A549 (cell line): Measurements from ENCODE around the gene LILRB4. TPM values are rescaled to one million over a fixed set of nuclear protein-coding genes. Genes with fewer than 3 reads are reported as not detected.
"Not testable (repeated sequence)": the region's sequence is repeated elsewhere in the genome, so short reads cannot be mapped to it uniquely, and the experiment has no call there.

ENCODE experiments used
- ATAC-seq, 2 experiments: fragments of 200-7000 bp in 1 of 2; fragments of >200 bp in 1 of 2; cut with Nextera tagmentation in 1 of 2; cut with Tn5 transposase in 1 of 2; 3 replicates each; pipeline versions ENCODE4 v1.8.0 to v1.9.1; 2018 to 2020; ENCODE audit warnings: mild to moderate bottlenecking in 1 of 2, moderate library complexity in 1 of 2
- CTCF ChIA-PET: fragments of 300-600 bp; sonication (Branson Sonifier 250); formaldehyde crosslinking; extraction: SDS; loops from one replicate; lab custom pipeline; 2021; ENCODE audit warnings: antibody characterized with exemption, inconsistent platforms; lab: Yijun Ruan, JAX
- POLR2A ChIA-PET: fragments of 350-600 bp; formaldehyde crosslinking; extraction: SDS; loops from one replicate; lab custom pipeline; 2021; ENCODE audit warnings: antibody characterized with exemption, inconsistent platforms; lab: Yijun Ruan, JAX
- DNase-seq, 2 experiments: peaks; one replicate each; pipeline versions ENCODE4 v3.0.0 to v3.0.0-alpha.2; 2011 to 2016; ENCODE audit warnings: low read depth in 1 of 2, low spot score in 1 of 2
- FAIRE-seq: peaks from 2 replicates; lab custom pipeline; 2011; peaks lifted over from hg19 to GRCh38; lab: Jason Lieb, UNC
- H3K27ac ChIP-seq, 2 experiments: fragments of >200 bp; sonication (Bioruptor Twin); formaldehyde crosslinking; 3 replicates each; pipeline ENCODE4 v1.5.1; 2016 to 2017
- H3K4me1 ChIP-seq: fragments of >200 bp; sonication (Bioruptor Twin); formaldehyde crosslinking; 3 replicates; pipeline ENCODE4 v1.6.1; 2016
- H3K4me2 ChIP-seq: fragments of >200 bp; sonication (Bioruptor Twin); formaldehyde crosslinking; 3 replicates; pipeline ENCODE4 v1.6.1; 2016
- H3K4me3 ChIP-seq: fragments of >200 bp; sonication (Bioruptor Twin); formaldehyde crosslinking; 3 replicates; pipeline ENCODE4 v1.5.1; 2016
- H3K9me3 ChIP-seq: fragments of >200 bp; sonication (Bioruptor Twin); formaldehyde crosslinking; 3 replicates; pipeline ENCODE4 v1.6.1; 2016
- CEBPB ChIP-seq, 2 experiments: fragments of >200 bp in 1 of 2; sonication (Bioruptor Twin) in 1 of 2; formaldehyde crosslinking in 1 of 2; IDR thresholded peaks; 2 replicates each; pipeline ENCODE4 v1.6.1; 2012 to 2016
- EHF ChIP-seq: fragments of 250-450 bp; sonication (Bioruptor Pico); IDR thresholded peaks from 2 replicates; pipeline ENCODE4 v1.5.0; 2020; ENCODE audit warnings: mild to moderate bottlenecking
- EP300 ChIP-seq, 2 experiments: fragments of >200 bp; sonication (Bioruptor Twin); formaldehyde crosslinking; IDR thresholded peaks; 2 replicates in 1 of 2; 3 replicates in 1 of 2; pipeline ENCODE4 v1.6.1; 2016 to 2017
- HOXB13 ChIP-seq: fragments of 250-450 bp; sonication (Bioruptor Pico); IDR thresholded peaks from 2 replicates; pipeline ENCODE4 v1.5.0; 2020; ENCODE audit warnings: low read depth, mild to moderate bottlenecking, moderate library complexity
- HOXB5 ChIP-seq: fragments of 250-450 bp; sonication (Bioruptor Pico); IDR thresholded peaks from 2 replicates; pipeline ENCODE4 v1.5.0; 2020; ENCODE audit warnings: mild to moderate bottlenecking, moderate library complexity
- KDM5A ChIP-seq: fragments of 200-600 bp; sonication (generic); IDR thresholded peaks from 2 replicates; pipeline ENCODE4 v1.6.1; 2016; ENCODE audit warnings: antibody characterized with exemption, mild to moderate bottlenecking
- MAZ ChIP-seq: fragments of 150-350 bp; IDR thresholded peaks from 2 replicates; pipeline ENCODE4 v1.6.1; 2014; ENCODE audit warnings: antibody characterized with exemption, low read depth, low read length, borderline replicate concordance
- RAD21 ChIP-seq, 2 experiments: fragments of >200 bp in 1 of 2; sonication (Bioruptor Twin) in 1 of 2; formaldehyde crosslinking in 1 of 2; IDR thresholded peaks in 1 of 2; conservative IDR thresholded peaks in 1 of 2; 2 replicates in 1 of 2; 3 replicates in 1 of 2; pipeline ENCODE4 v1.6.1; 2012 to 2018; ENCODE audit warnings: inconsistent platforms in 1 of 2
- RCOR1 ChIP-seq: fragments of 150-350 bp; IDR thresholded peaks from 2 replicates; pipeline ENCODE4 v1.6.1; 2014; ENCODE audit warnings: antibody characterized with exemption, low read length, low read depth
- SMC3 ChIP-seq: fragments of >200 bp; sonication (Bioruptor Twin); formaldehyde crosslinking; IDR thresholded peaks from 3 replicates; pipeline ENCODE4 v1.6.1; 2018; ENCODE audit warnings: inconsistent platforms
- TP53 ChIP-seq: fragments of 250-450 bp; sonication (Bioruptor Pico); IDR thresholded peaks from 2 replicates; pipeline ENCODE4 v1.5.0; 2021; ENCODE audit warnings: mild to moderate bottlenecking, moderate library complexity
- ZSCAN20 ChIP-seq: fragments of 250-450 bp; sonication (Bioruptor Pico); IDR thresholded peaks from 2 replicates; pipeline ENCODE4 v1.8.0; 2022; ENCODE audit warnings: mild to moderate bottlenecking, moderate library complexity
- WGBS: methylation state at CpG from one replicate; pipeline ENCODE4 v1.1.6; 2017; ENCODE audit errors: missing lambda C conversion rate; 5-methylcytosine and 5-hydroxymethylcytosine counted together
- polyA plus RNA-seq, 4 experiments: library from polyadenylated mRNA; depleted of rRNA in 3 of 4; stranded (reverse); fragments of >200 nt; fragmentation: RNase III in 1 of 4; extraction: RNeasy Plus Mini Kit Qiagen cat#74134 plus additional on column Dnase treatment in 1 of 4; gene quantifications; 2 replicates in 3 of 4; 3 replicates in 1 of 4; pipeline ENCODE4 v1.2.3, GENCODE V29; 2011 to 2017
- TF ChIP-seq, protein P1 (sequence below): fragments of >200 bp; sonication (Bioruptor Twin); formaldehyde crosslinking; IDR thresholded peaks from 3 replicates; pipeline ENCODE4 v1.5.1; 2016
- TF ChIP-seq, protein P2 (sequence below): fragments of 200-600 bp; sonication (generic); IDR thresholded peaks from 2 replicates; pipeline ENCODE4 v1.6.1; 2016; ENCODE audit warnings: antibody characterized with exemption, mild to moderate bottlenecking, moderate library complexity
- TF ChIP-seq, protein P3 (sequence below): fragments of >200 bp; sonication (Bioruptor Twin); formaldehyde crosslinking; IDR thresholded peaks from 3 replicates; pipeline ENCODE4 v1.6.1; 2016
- TF ChIP-seq, protein P4 (sequence below): fragments of 150-350 bp; IDR thresholded peaks from 2 replicates; pipeline ENCODE4 v1.6.1; 2014; ENCODE audit warnings: low read depth, mild to moderate bottlenecking, low read length

The LILRB4 gene
- polyA plus RNA-seq, 2 of the 4 experiments (the other 2 are of a cell fraction), result not detected

DNA sequence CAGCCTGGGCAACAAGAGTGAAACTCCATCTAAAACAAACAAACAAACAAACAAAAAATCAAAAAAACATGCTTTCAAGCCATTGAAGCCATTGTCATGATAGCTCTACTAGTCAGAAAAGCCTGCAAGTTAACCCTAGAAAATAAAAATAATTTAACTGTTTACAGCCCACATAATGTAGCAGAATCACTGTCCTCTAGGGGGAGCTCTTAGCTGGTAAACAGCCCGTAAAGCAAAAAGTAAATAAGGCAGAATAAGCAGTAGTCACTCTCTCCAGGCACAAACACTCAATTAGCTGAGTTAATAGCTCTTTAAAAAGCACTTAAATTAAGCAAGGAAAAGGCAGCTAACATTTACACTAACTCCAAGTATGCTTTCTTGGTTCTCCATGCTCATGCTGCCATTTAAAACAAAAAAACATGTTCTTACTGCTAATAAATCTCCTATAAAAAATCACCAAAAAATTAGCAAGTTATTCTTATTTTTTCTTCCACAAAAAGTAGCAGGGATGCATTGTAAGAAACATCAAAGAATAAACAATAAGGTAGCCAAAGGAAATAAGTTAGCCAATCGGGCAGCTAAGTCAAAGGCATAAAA is 11.3 kb downstream of the LILRB4 start:
- ChIA-PET CTCF (interaction anchor here (0.6 to 8.9 kb wide), 25 partner anchors 8 to 467 kb away, joined by 3 to 67 read pairs (median 4); partner anchors contain the start of gene LILRB4), POLR2A (no interaction called here)
- DNase-seq, result peak; percentile 49 to 66
- H3K4me3 ChIP-seq, result no peak overlapping the region
- no peak for TF ChIP-seq ZSCAN20 (CRISPR knock-in tag)
- TF ChIP-seq KDM5A, result no peak
- TF ChIP-seq RAD21 (conservative IDR thresholded peaks at IDR 0.05 in 1 of 2, IDR thresholded peaks at IDR 0.05 in 1 of 2), result peak; percentile 49 to 70; a peak in 4 of 5 replicates
- no peak for TF ChIP-seq HOXB13
- TF ChIP-seq EHF (CRISPR knock-in tag), result no peak
- TF ChIP-seq, protein P1, sequence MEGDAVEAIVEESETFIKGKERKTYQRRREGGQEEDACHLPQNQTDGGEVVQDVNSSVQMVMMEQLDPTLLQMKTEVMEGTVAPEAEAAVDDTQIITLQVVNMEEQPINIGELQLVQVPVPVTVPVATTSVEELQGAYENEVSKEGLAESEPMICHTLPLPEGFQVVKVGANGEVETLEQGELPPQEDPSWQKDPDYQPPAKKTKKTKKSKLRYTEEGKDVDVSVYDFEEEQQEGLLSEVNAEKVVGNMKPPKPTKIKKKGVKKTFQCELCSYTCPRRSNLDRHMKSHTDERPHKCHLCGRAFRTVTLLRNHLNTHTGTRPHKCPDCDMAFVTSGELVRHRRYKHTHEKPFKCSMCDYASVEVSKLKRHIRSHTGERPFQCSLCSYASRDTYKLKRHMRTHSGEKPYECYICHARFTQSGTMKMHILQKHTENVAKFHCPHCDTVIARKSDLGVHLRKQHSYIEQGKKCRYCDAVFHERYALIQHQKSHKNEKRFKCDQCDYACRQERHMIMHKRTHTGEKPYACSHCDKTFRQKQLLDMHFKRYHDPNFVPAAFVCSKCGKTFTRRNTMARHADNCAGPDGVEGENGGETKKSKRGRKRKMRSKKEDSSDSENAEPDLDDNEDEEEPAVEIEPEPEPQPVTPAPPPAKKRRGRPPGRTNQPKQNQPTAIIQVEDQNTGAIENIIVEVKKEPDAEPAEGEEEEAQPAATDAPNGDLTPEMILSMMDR, result peak; percentile 84
- peak; percentile 26; the same call in 1 of the 3 replicates for TF ChIP-seq SMC3
- TF ChIP-seq RCOR1, result no peak
- no peak for TF ChIP-seq TP53 (CRISPR knock-in tag)
- TF ChIP-seq, protein P2, sequence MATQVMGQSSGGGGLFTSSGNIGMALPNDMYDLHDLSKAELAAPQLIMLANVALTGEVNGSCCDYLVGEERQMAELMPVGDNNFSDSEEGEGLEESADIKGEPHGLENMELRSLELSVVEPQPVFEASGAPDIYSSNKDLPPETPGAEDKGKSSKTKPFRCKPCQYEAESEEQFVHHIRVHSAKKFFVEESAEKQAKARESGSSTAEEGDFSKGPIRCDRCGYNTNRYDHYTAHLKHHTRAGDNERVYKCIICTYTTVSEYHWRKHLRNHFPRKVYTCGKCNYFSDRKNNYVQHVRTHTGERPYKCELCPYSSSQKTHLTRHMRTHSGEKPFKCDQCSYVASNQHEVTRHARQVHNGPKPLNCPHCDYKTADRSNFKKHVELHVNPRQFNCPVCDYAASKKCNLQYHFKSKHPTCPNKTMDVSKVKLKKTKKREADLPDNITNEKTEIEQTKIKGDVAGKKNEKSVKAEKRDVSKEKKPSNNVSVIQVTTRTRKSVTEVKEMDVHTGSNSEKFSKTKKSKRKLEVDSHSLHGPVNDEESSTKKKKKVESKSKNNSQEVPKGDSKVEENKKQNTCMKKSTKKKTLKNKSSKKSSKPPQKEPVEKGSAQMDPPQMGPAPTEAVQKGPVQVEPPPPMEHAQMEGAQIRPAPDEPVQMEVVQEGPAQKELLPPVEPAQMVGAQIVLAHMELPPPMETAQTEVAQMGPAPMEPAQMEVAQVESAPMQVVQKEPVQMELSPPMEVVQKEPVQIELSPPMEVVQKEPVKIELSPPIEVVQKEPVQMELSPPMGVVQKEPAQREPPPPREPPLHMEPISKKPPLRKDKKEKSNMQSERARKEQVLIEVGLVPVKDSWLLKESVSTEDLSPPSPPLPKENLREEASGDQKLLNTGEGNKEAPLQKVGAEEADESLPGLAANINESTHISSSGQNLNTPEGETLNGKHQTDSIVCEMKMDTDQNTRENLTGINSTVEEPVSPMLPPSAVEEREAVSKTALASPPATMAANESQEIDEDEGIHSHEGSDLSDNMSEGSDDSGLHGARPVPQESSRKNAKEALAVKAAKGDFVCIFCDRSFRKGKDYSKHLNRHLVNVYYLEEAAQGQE, result no peak
- TF ChIP-seq, protein P3, sequence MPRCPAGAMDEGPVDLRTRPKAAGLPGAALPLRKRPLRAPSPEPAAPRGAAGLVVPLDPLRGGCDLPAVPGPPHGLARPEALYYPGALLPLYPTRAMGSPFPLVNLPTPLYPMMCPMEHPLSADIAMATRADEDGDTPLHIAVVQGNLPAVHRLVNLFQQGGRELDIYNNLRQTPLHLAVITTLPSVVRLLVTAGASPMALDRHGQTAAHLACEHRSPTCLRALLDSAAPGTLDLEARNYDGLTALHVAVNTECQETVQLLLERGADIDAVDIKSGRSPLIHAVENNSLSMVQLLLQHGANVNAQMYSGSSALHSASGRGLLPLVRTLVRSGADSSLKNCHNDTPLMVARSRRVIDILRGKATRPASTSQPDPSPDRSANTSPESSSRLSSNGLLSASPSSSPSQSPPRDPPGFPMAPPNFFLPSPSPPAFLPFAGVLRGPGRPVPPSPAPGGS, result no peak
- TF ChIP-seq, protein P4, sequence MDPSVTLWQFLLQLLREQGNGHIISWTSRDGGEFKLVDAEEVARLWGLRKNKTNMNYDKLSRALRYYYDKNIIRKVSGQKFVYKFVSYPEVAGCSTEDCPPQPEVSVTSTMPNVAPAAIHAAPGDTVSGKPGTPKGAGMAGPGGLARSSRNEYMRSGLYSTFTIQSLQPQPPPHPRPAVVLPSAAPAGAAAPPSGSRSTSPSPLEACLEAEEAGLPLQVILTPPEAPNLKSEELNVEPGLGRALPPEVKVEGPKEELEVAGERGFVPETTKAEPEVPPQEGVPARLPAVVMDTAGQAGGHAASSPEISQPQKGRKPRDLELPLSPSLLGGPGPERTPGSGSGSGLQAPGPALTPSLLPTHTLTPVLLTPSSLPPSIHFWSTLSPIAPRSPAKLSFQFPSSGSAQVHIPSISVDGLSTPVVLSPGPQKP, result no peak
- no peak for TF ChIP-seq EP300 (IDR thresholded peaks at IDR 0.05)
- no peak for TF ChIP-seq MAZ
- TF ChIP-seq HOXB5 (CRISPR knock-in tag), result no peak
- H3K27ac ChIP-seq, result no peak overlapping the region
- H3K4me2 ChIP-seq, result no peak overlapping the region
- peak; percentile 20 to 79; a peak in 3 of 6 replicates for ATAC-seq
- 32% methylated on average over 2 of the region's 2 CpGs for WGBS
- FAIRE-seq, result peak; percentile 23
- no peaks in the 10 kb centered on the region for H3K9me3 ChIP-seq
- H3K4me1 ChIP-seq, result no peaks in the 10 kb centered on the region

DNA sequence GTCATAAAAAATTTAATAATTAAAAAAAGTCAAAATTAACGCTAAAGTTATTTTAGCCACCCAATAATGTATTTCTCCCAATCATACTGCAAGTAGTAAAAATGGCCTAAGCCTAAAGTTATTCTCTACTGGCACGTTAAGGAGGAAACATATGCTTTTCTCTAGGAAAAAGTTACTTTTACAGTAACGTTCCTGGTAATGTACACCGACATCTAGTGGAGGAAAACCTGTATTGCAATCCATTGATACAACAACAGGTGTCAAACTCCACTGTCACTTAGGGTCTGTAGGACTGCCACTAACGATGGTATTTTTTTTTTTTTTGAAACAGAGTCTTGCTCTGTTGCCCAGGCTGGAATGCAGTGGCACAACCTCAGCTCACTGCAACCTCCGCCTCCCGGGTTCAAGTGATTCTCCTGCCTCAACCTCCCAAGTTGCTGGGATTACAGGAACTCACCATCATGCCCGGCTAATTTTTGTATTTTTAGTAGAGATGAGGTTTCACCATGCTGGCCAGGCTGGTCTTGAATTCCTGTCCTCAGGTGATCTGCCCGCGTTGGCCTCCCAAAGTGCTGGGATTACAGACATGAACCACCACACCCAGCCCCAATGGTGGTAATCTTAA is 13.5 kb downstream of the LILRB4 start:
- CTCF ChIA-PET, result interaction anchor here (0.6 to 3.6 kb wide), 10 partner anchors 8 to 278 kb away, joined by 3 to 17 read pairs (median 4); no protein-coding TSS in a partner anchor
- peak; percentile 46 to 70 for DNase-seq
- H3K4me3 ChIP-seq, H3K27ac ChIP-seq, H3K4me2 ChIP-seq, H3K9me3 ChIP-seq, H3K4me1 ChIP-seq, POLR2A ChIA-PET: not testable (repeated sequence)
- peak; percentile 67 to 75 for ATAC-seq
- WGBS, result 2% methylated on average over 10 of the region's 10 CpGs
- peak; percentile 99 for FAIRE-seq
- peak; percentile 57 for TF ChIP-seq SMC3
- TF ChIP-seq RAD21 (conservative IDR thresholded peaks at IDR 0.05 in 1 of 2, IDR thresholded peaks at IDR 0.05 in 1 of 2), result peak; percentile 47 to 64; a peak in 4 of 5 replicates
- peak in 1 of 2 experiments; percentile 22; a peak in 1 of 4 replicates for TF ChIP-seq CEBPB (IDR thresholded peaks at IDR 0.05)
- TF ChIP-seq, protein P1, result peak; percentile 78
